GM12865 (cell line): ENCODE measurements around the gene FIBCD1.

Source experiments
- DNase-seq: peaks from one replicate; pipeline ENCODE4 v3.0.0; 2010; ENCODE audit warnings: low read depth
- H3K4me3 ChIP-seq: 2 replicates; pipeline ENCODE4 v1.5.1; 2011; ENCODE audit warnings: mild to moderate bottlenecking, low read depth, low read length, control low read depth
- CTCF ChIP-seq: IDR thresholded peaks from 2 replicates; pipeline ENCODE4 v1.5.1; 2011; ENCODE audit warnings: low read length, control low read depth, low read depth, inconsistent platforms; ENCODE audit not compliant: insufficient read depth; ENCODE audit errors: missing control alignments

Gene FIBCD1

GRCh38 chr9:130927338-130927737, 11.7 kb downstream of the FIBCD1 start:
- peak; percentile 28 for DNase-seq
- no peak overlapping the region for H3K4me3 ChIP-seq
- no peak for TF ChIP-seq CTCF

- no peak for TF ChIP-seq CTCF
- no peak for DNase-seq
- no peak overlapping the region for H3K4me3 ChIP-seq
These were observed 13.9 kb downstream of the FIBCD1 start for GRCh38 chr9:130925050-130925678.

GRCh38 chr9:130924448-130924788, 14.6 kb downstream of the FIBCD1 start:
- no peak for DNase-seq
- H3K4me3 ChIP-seq = no peak overlapping the region
- no peak for TF ChIP-seq CTCF

GRCh38 chr9:130923611-130924447, 15.2 kb downstream of the FIBCD1 start:
- TF ChIP-seq CTCF = no peak
- H3K4me3 ChIP-seq = no peak overlapping the region
- no peak for DNase-seq

GRCh38 chr9:130922893-130923610, 16.0 kb downstream of the FIBCD1 start:
- no peak for TF ChIP-seq CTCF
- DNase-seq = no peak
- no peak overlapping the region for H3K4me3 ChIP-seq

- no peak for DNase-seq
- TF ChIP-seq CTCF = no peak
- H3K4me3 ChIP-seq = no peak overlapping the region
These were observed 16.8 kb downstream of the FIBCD1 start for GRCh38 chr9:130921989-130922892.
